ENCODE results near the gene STH.

GRCh38 chr17:45951403-45951802 is 47.6 kb upstream of the STH start:
- TF ChIP-seq ZBTB33 (IDR thresholded peaks at IDR 0.05) (no peak), BHLHE40 (IDR thresholded peaks at IDR 0.05; ENCODE audit: borderline replicate concordance in 1 of 2, low read depth in 2 of 2, low read length in 1 of 2) (no peak), CTCF (IDR thresholded peaks at IDR 0.05 in 2 of 3, conservative IDR thresholded peaks at IDR 0.05 in 1 of 3; ENCODE audit: control insufficient read depth in 2 of 3, extremely low read depth in 1 of 3, insufficient read depth in 1 of 3, low read depth in 3 of 3, low read length in 3 of 3) (no peak), ASH2L (IDR thresholded peaks at IDR 0.05; ENCODE audit: borderline replicate concordance, low read depth) (no peak), EZH2 (IDR thresholded peaks at IDR 0.05; ENCODE audit: borderline replicate concordance, control insufficient read depth, low read depth, low read length) (no peak), POLR2A (IDR thresholded peaks at IDR 0.05; ENCODE audit: low read depth, low read length) (no peak), YY1 (IDR thresholded peaks at IDR 0.05; ENCODE audit: low read depth, low read length) (no peak), TCF7 (IDR thresholded peaks at IDR 0.05; ENCODE audit: borderline replicate concordance) (no peak), CREB1 (IDR thresholded peaks at IDR 0.05; ENCODE audit: low read depth) (no peak)

Measured in GM12878 (cell line).